HepG2 (cell line): ENCODE data around the gene DPP6. TPM values are rescaled to one million over a fixed set of nuclear protein-coding genes. Genes with fewer than 3 reads are reported as not detected.
A peak's percentile ranks its signal among the peaks of the same experiment; 100 is the strongest.

ENCODE experiments used
- AKAP8 ChIP-seq: sonication (generic); formaldehyde crosslinking; IDR thresholded peaks from 2 replicates; pipeline ENCODE4 v1.5.1; 2020; ENCODE audit warnings: mild to moderate bottlenecking, missing genetic modification reagents
- ARNT ChIP-seq: fragments of 450-650 bp; IDR thresholded peaks from 2 replicates; pipeline ENCODE4 v1.6.1; 2017
- ASH2L ChIP-seq: fragments of 300-600, 200-600 bp; sonication (generic); IDR thresholded peaks from 2 replicates; pipeline ENCODE4 v1.7.0; 2017; ENCODE audit warnings: low read depth, mild to moderate bottlenecking, moderate library complexity, mixed read lengths, low read length; ENCODE audit not compliant: insufficient read length
- ATF2 ChIP-seq: sonication (generic); formaldehyde crosslinking; IDR thresholded peaks from 2 replicates; pipeline ENCODE4 v1.4.0; 2020; ENCODE audit warnings: missing genetic modification reagents
- DRAP1 ChIP-seq: IDR thresholded peaks from 2 replicates; pipeline ENCODE4 v1.6.1; 2016; ENCODE audit warnings: missing genetic modification reagents, missing compliant biosample characterization
- ELF4 ChIP-seq: sonication (generic); formaldehyde crosslinking; IDR thresholded peaks from 2 replicates; pipeline ENCODE4 v1.5.0; 2020; ENCODE audit warnings: missing genetic modification reagents, mild to moderate bottlenecking, moderate library complexity, borderline replicate concordance
- ERF ChIP-seq: IDR thresholded peaks from 2 replicates; pipeline ENCODE4 v1.6.1; 2018; ENCODE audit warnings: missing biosample characterization, missing genetic modification reagents
- HIVEP1 ChIP-seq: sonication (generic); formaldehyde crosslinking; IDR thresholded peaks from 2 replicates; pipeline ENCODE4 v1.4.0; 2020; ENCODE audit warnings: mild to moderate bottlenecking, missing genetic modification reagents
- HNRNPK ChIP-seq: fragments of 200-400 bp; formaldehyde crosslinking; IDR thresholded peaks from 2 replicates; pipeline ENCODE4 v1.6.1; 2018; ENCODE audit warnings: low read length, low read depth, moderate library complexity, mild to moderate bottlenecking; ENCODE audit not compliant: poor library complexity, severe bottlenecking
- MTA3 ChIP-seq: sonication (generic); formaldehyde crosslinking; IDR thresholded peaks from 2 replicates; pipeline ENCODE4 v1.4.0; 2020; ENCODE audit warnings: missing genetic modification reagents
- NPAS2 ChIP-seq: sonication (generic); formaldehyde crosslinking; IDR thresholded peaks from 2 replicates; pipeline ENCODE4 v1.8.0; 2022; ENCODE audit warnings: mild to moderate bottlenecking, missing genetic modification reagents, borderline replicate concordance
- TGIF2 ChIP-seq: IDR thresholded peaks from 2 replicates; pipeline ENCODE4 v1.6.1; 2016; ENCODE audit warnings: control low read depth, missing compliant biosample characterization
- ZFP36 ChIP-seq: fragments of 150-350 bp; IDR thresholded peaks from 2 replicates; pipeline ENCODE4 v1.6.1; 2018; ENCODE audit warnings: borderline replicate concordance, low read length, low read depth; ENCODE audit not compliant: partially characterized antibody
- ZFP62 ChIP-seq: sonication (generic); formaldehyde crosslinking; IDR thresholded peaks from 2 replicates; pipeline ENCODE4 v1.4.0; 2020; ENCODE audit warnings: missing genetic modification reagents
- ZMAT3 ChIP-seq: sonication (generic); formaldehyde crosslinking; conservative IDR thresholded peaks from 2 replicates; pipeline ENCODE4 v1.7.0; 2021; ENCODE audit warnings: missing genetic modification reagents
- ZNF264 ChIP-seq: sonication (generic); formaldehyde crosslinking; IDR thresholded peaks from 2 replicates; pipeline ENCODE4 v1.4.0; 2020; ENCODE audit warnings: missing genetic modification reagents
- ZNF432 ChIP-seq: sonication (generic); formaldehyde crosslinking; IDR thresholded peaks from 2 replicates; pipeline ENCODE4 v1.5.0; 2020; ENCODE audit warnings: missing genetic modification reagents, mild to moderate bottlenecking, borderline replicate concordance
- ZNF513 ChIP-seq: sonication (generic); formaldehyde crosslinking; conservative IDR thresholded peaks from 2 replicates; pipeline ENCODE4 v1.5.0; 2020; ENCODE audit warnings: missing genetic modification reagents
- ZNF616 ChIP-seq: sonication (generic); formaldehyde crosslinking; IDR thresholded peaks from 2 replicates; pipeline ENCODE4 v1.5.0; 2020; ENCODE audit warnings: low read depth, mild to moderate bottlenecking, missing genetic modification reagents
- ZNF646 ChIP-seq: sonication (generic); formaldehyde crosslinking; IDR thresholded peaks from 2 replicates; pipeline ENCODE4 v1.9.0; 2021; ENCODE audit warnings: mild to moderate bottlenecking, missing genetic modification reagents
- ZNF75D ChIP-seq: sonication (generic); formaldehyde crosslinking; IDR thresholded peaks from 2 replicates; pipeline ENCODE4 v1.8.1; 2023; ENCODE audit warnings: missing genetic modification reagents, mild to moderate bottlenecking, borderline replicate concordance
- polyA plus RNA-seq, 8 experiments: library from polyadenylated mRNA; depleted of rRNA in 3 of 8; stranded (reverse) in 7 of 8; unstranded in 1 of 8; fragments of >200 nt; fragmentation: Illumina TruSeq in 4 of 8; extraction: Trizol in 4 of 8; gene quantifications; 2 replicates each; pipeline versions ENCODE4 v1.2.1 to v1.2.3, GENCODE V29; 2011 to 2016; ENCODE audit warnings: low read depth in 4 of 8, missing spikeins in 1 of 8, mixed read lengths in 1 of 8; ENCODE audit not compliant: insufficient read depth in 1 of 8
- total RNA-seq, 5 experiments: library from RNA; depleted of rRNA; stranded (reverse); fragments of >200 nt; fragmentation: Illumina TruSeq; extraction: Trizol; gene quantifications; 2 replicates each; pipeline ENCODE4 v1.2.3, GENCODE V29; 2016; ENCODE audit warnings: low read depth in 1 of 5

Gene DPP6
- total and polyA plus RNA-seq, 2 of the 13 experiments (the other 11 are each of a cell fraction or from before 2014, with no cell fraction given): not detected

GRCh38 chr7:154913638-154914307, 861.6 kb downstream of the DPP6 start (continued):
- TF ChIP-seq HIVEP1 (CRISPR knock-in tag): peak; percentile 93
- TF ChIP-seq ZNF513: no peak
- TF ChIP-seq ASH2L: no peak
- TF ChIP-seq ZFP62: no peak
- TF ChIP-seq ZNF616 (CRISPR knock-in tag): no peak
- TF ChIP-seq TGIF2 (CRISPR knock-in tag): no peak
- TF ChIP-seq ZFP36: no peak
- TF ChIP-seq ELF4: no peak
- peak; percentile 81 for TF ChIP-seq ATF2
- peak; percentile 86; the same call in 1 of the 2 replicates for TF ChIP-seq ERF (CRISPR knock-in tag)
- TF ChIP-seq ZNF75D (CRISPR knock-in tag): no peak
- peak; percentile 52; the same call in 1 of the 2 replicates for TF ChIP-seq ZNF264 (CRISPR knock-in tag)
- TF ChIP-seq ZNF432 (CRISPR knock-in tag): no peak
- TF ChIP-seq DRAP1: peak; percentile 51; the same call in 1 of the 2 replicates
- TF ChIP-seq NPAS2 (CRISPR knock-in tag): no peak
- no peak for TF ChIP-seq HNRNPK
- TF ChIP-seq MTA3 (CRISPR knock-in tag): no peak
- no peak for TF ChIP-seq ZNF646
- no peak for TF ChIP-seq ARNT
- no peak for TF ChIP-seq AKAP8 (CRISPR knock-in tag)
- TF ChIP-seq ZMAT3: 0 out of 2 replicates have a peak, but pooled peaks have one; percentile 71
